Osteocyte (in vitro differentiated cells): ENCODE data around the gene TAF1B. TPM values are rescaled to one million over a fixed set of nuclear protein-coding genes. Genes with fewer than 3 reads are reported as not detected.

Source experiments
- DNase-seq: peaks from one replicate; pipeline ENCODE4 v3.0.0; 2021; ENCODE audit warnings: mixed read lengths; ENCODE audit not compliant: unreplicated experiment; ENCODE audit errors: extremely low spot score
- H3K27ac Mint-ChIP-seq: one replicate; pipeline ENCODE4 v1.8.0; 2021; ENCODE audit warnings: mild to moderate bottlenecking, mixed read lengths; ENCODE audit not compliant: unreplicated experiment
- H3K27me3 Mint-ChIP-seq: one replicate; pipeline ENCODE4 v1.8.0; 2021; ENCODE audit warnings: mixed read lengths; ENCODE audit not compliant: unreplicated experiment
- H3K36me3 Mint-ChIP-seq: one replicate; pipeline ENCODE4 v1.8.0; 2021; ENCODE audit warnings: mixed read lengths; ENCODE audit not compliant: unreplicated experiment
- H3K4me1 Mint-ChIP-seq: one replicate; pipeline ENCODE4 v1.8.0; 2021; ENCODE audit warnings: mixed read lengths; ENCODE audit not compliant: unreplicated experiment
- H3K4me3 Mint-ChIP-seq: one replicate; pipeline ENCODE4 v1.8.0; 2021; ENCODE audit warnings: mild to moderate bottlenecking, moderate library complexity, mixed read lengths; ENCODE audit not compliant: unreplicated experiment
- H3K9me3 Mint-ChIP-seq: one replicate; pipeline ENCODE4 v1.8.0; 2021; ENCODE audit warnings: mixed read lengths; ENCODE audit not compliant: unreplicated experiment
- total RNA-seq: library from RNA; stranded (reverse); gene quantifications from 2 replicates; pipeline ENCODE4 v1.2.1, GENCODE V29; 2021
- TF ChIP-seq, protein P1 (sequence below): fragments of 200-600 bp; sonication (generic); IDR thresholded peaks from 2 replicates; pipeline ENCODE4 v1.5.0; 2021; ENCODE audit warnings: antibody characterized with exemption, mild to moderate bottlenecking, moderate library complexity

TAF1B gene
- total RNA-seq, 1 donor from 2014 or later = 23.0 TPM

DNA sequence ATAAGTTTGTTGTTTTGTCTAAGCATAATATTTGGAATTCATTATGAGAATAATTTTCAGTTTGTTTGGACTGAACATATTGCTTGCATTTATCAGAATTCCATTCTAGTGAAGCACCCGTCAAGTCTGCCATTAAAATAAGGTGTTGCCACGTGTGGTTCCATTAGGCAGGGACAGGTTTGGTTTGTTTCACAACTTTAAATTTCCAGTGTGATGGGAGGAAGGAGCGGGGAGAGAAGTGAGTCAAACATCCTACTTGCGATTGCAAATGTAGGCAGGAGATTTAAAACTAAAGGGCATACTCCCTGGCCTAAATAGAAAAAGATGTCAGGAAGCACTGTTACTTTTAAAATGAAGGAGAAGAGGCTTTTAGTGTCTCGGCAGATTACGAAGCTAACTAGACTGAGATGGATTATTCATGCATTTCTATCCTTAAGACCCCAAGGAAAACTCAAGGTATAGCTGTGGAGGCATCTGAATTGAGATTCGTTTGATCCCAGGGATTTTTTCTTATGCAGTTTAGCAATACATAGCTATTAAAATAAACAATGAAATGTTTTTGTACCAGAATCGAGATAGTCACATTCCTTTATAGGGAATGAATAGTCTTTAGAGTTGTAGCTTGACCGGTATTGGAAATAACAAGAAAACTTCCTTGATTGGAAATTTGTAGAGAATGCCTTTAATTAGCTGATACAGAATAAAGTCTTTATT, 128.0 kb downstream of the TAF1B start:
- Mint-ChIP-seq H3K4me1 (peaks cover 37% of the 10 kb centered on the region), H3K36me3 (no peaks in the 10 kb centered on the region), H3K4me3 (no peak overlapping the region), H3K9me3 (no peaks in the 10 kb centered on the region), H3K27me3 (no peaks in the 10 kb centered on the region), H3K27ac (no peak overlapping the region)
- no peak for DNase-seq
- TF ChIP-seq, protein P1, sequence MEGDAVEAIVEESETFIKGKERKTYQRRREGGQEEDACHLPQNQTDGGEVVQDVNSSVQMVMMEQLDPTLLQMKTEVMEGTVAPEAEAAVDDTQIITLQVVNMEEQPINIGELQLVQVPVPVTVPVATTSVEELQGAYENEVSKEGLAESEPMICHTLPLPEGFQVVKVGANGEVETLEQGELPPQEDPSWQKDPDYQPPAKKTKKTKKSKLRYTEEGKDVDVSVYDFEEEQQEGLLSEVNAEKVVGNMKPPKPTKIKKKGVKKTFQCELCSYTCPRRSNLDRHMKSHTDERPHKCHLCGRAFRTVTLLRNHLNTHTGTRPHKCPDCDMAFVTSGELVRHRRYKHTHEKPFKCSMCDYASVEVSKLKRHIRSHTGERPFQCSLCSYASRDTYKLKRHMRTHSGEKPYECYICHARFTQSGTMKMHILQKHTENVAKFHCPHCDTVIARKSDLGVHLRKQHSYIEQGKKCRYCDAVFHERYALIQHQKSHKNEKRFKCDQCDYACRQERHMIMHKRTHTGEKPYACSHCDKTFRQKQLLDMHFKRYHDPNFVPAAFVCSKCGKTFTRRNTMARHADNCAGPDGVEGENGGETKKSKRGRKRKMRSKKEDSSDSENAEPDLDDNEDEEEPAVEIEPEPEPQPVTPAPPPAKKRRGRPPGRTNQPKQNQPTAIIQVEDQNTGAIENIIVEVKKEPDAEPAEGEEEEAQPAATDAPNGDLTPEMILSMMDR = no peak

DNA sequence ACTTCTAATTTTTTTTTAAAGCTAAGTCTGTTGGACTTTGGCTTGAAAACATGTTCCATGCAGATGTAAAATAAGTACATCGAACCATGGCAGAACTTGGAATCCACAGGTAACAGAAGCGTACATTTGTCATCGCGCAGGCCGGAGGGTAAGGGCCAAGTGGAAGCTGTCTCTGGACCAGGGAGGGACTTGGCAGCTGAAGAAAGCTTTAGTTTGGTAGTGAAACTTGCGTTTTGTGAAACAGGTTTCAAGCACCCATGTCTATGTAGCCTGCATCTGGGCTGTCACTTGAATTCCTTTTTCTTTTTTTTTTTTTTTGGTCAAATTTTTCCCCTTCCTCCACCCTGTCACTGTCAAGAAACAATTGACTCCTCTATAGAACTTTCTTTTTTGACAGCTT, 128.6 kb downstream of the TAF1B start:
- H3K4me1 Mint-ChIP-seq = peaks cover 43% of the 10 kb centered on the region
- H3K27me3 Mint-ChIP-seq = no peaks in the 10 kb centered on the region
- H3K4me3 Mint-ChIP-seq = no peak overlapping the region
- H3K27ac Mint-ChIP-seq = no peak overlapping the region
- H3K36me3 Mint-ChIP-seq = no peaks in the 10 kb centered on the region
- TF ChIP-seq, protein P1 = no peak
- no peaks in the 10 kb centered on the region for H3K9me3 Mint-ChIP-seq
- no peak for DNase-seq

DNA sequence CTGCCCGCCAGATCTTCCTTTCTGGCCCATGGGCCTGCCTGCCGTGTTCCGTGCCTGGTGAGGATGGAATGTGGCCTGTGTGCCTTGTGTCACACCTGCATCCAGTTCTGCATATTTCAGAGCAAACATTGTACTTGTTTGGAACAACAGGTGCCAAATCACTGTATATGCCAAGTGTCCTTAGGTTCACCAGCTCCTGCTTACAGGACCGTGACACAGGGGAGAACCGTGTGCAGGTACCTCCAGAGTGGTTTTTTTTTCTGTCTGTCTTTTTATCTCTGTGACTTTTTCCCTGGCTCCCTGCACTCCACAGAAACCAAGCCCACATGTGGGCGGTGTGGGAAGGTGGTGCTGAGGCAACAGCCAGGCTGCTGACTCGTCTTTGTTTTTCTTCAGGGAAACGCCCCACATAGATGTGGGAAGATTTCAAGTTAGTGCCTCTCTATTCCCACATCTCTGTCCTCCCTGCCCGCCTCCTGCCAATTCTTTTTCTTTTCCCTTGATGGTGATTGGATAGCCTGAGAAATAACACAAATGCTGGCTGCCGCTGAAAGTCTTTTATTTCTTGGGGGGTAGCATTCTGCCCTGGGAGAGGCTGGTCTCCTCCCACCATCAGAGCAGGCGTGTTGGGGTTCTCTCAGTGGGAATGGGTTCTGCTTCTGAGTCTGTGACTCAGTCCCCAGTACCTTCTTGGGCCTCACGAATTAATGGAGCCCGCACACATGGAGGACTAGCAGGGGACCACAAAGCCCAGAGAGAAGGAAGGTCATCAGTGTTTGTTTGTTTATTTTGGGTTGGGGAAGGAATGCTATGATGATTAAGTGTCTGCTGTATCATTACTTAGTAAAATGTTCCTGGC, 129.6 kb downstream of the TAF1B start:
- H3K36me3 Mint-ChIP-seq = no peaks in the 10 kb centered on the region
- no peaks in the 10 kb centered on the region for H3K9me3 Mint-ChIP-seq

DNA sequence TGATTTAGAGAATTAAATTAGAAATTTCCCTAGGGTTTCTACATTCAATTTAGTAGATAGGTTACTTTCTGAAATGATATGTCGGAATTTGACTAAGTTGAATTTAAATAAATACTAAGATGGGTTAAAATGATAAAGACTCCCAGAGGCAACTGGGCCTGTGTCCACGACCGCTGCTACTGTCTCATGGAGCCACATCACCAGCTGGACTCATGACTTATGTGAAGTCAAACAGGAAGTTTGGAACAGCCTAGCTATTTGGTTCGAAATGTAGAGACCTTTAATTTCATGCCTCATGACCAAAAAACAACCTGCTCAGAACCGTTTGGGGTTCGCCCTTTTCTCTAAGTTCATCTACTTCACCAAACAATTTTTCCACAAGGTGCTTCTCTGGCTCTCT, 130.4 kb downstream of the TAF1B start:
- Mint-ChIP-seq H3K27ac (no peak overlapping the region), H3K27me3 (no peaks in the 10 kb centered on the region), H3K9me3 (no peaks in the 10 kb centered on the region), H3K4me1 (peaks cover 45% of the 10 kb centered on the region), H3K4me3 (no peak overlapping the region), H3K36me3 (no peaks in the 10 kb centered on the region)
- TF ChIP-seq, protein P1 = no peak
- no peak for DNase-seq

More for the DNA sequence above, 129.6 kb downstream of the TAF1B start:
- TF ChIP-seq, protein P1 = no peak
- H3K27ac Mint-ChIP-seq = peak overlapping the region; percentile 36
- no peak overlapping the region for H3K4me3 Mint-ChIP-seq
- peaks cover 45% of the 10 kb centered on the region for H3K4me1 Mint-ChIP-seq
- H3K27me3 Mint-ChIP-seq = no peaks in the 10 kb centered on the region
- DNase-seq = no peak

DNA sequence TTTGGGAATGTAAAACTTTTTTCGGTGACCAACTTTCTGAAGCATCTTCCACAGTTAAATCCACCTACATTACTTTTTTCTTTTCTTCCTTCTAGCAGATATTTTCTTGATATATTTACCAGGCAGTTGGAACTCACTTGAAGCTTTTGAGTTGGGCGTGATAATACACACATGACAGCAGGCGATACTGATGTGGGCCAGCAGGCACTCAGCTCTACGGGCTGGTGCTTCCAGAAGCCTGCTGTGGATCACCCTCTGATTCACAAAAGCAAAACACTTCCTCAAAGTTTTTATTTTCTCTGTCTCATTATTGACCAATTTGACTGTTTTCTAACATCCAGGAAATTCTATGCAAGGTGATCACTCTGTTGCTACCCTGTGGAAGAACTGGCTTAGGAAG, 131.1 kb downstream of the TAF1B start:
- DNase-seq = no peak
- H3K4me1 Mint-ChIP-seq = peaks cover 45% of the 10 kb centered on the region

More for the DNA sequence above, 131.1 kb downstream of the TAF1B start:
- no peak overlapping the region for H3K27ac Mint-ChIP-seq
- no peaks in the 10 kb centered on the region for H3K36me3 Mint-ChIP-seq
- no peaks in the 10 kb centered on the region for H3K27me3 Mint-ChIP-seq
- no peak overlapping the region for H3K4me3 Mint-ChIP-seq
- H3K9me3 Mint-ChIP-seq = no peaks in the 10 kb centered on the region
- TF ChIP-seq, protein P1 = no peak
